Hematopoietic multipotent progenitor cell (in vitro differentiated cells): ENCODE results near the gene MICAL3. TPM values are rescaled to one million over a fixed set of nuclear protein-coding genes. Genes with fewer than 3 reads are reported as not detected.
"Not testable (repeated sequence)": the region's sequence is repeated elsewhere in the genome, so short reads cannot be mapped to it uniquely, and the experiment has no call there.

Source experiments
- DNase-seq, 3 donors: peaks; one replicate each; pipeline ENCODE4 v3.0.0-alpha.2; 2011 to 2015; ENCODE audit warnings: low read depth in 2 of 3, low spot score in 2 of 3
- total RNA-seq: library from RNA; depleted of rRNA; stranded (reverse); fragments of >200 nt; gene quantifications from one replicate; pipeline ENCODE4 v1.2.3, GENCODE V29; 2012

MICAL3 gene
- total RNA-seq, 1 donor, result 15.9 TPM

DNA sequence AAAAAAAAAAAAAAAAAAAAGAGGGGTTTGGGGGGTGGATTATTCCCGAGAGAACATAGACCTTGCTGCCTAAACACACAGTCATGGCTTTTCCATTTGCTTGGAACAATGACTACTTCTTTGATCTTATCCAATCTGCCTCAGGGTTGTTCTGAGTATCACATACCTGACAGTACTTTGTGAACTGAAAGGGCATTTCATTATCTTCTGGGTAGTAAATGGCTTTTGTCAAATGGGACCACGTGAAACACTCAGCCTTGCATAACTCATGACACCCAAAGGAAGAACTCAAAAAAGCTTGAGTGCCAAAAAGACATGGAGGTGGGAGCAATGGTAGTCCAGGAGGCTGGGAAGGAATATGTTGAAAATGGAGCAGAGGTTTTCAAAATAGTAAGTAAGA is 126.9 kb downstream of the MICAL3 start:
- DNase-seq, result no peak

GRCh38 chr22:17896586-17896985 is 127.8 kb downstream of the MICAL3 start:
- no peak for DNase-seq

- no peak for DNase-seq
These were observed 130.3 kb downstream of the MICAL3 start for GRCh38 chr22:17893900-17894535.

GRCh38 chr22:17892376-17892775 is 132.0 kb downstream of the MICAL3 start:
- no peak for DNase-seq

- peak in 1 of 3 donors; percentile 7 for DNase-seq
These were observed 132.7 kb downstream of the MICAL3 start for GRCh38 chr22:17891481-17892167.

- no peak for DNase-seq
These were observed 133.5 kb downstream of the MICAL3 start for GRCh38 chr22:17890892-17891291.

DNA sequence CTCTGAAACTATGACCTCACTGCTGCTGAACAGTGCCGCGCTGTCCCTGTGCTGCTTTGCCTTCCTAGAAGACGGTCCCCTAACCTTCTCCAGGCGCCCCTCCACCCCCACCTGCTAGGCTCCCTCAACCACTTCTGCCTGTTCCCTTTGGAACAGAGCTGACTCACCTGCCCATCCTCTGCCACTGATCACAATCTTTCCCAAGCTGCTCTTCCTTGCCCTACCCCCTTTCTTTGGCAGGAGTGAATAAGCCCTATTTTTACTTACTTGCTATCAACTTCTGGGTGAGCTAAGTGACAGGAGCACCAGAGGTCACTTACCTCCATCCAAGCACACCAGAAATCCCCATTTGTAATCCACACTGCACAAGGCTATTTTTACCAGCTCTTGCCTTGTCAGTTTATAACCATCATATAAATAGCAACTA is 134.1 kb downstream of the MICAL3 start:
- DNase-seq, result no peak

DNA sequence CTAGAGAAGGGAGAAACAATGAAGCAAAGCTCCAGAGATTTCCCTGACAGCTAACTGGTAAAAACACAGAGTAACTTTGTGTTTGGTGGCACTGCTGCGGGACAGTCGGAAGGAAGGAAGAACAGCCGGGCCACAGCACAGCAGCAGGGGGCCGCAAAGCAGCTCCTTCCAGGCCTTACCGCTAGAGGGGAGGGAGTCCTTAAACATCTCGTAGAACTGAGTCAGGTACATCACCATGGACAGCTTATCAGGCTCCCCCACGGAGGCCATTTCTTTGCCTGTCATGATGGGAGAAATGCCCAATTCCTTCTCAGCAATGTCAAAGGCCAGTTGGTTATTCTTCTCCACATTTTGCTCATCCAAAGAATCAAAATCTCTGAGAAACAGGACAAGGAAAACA is 135.5 kb downstream of the MICAL3 start:
- DNase-seq, result peak in 2 of 3 donors; percentile 18 to 22

- no peak for DNase-seq
These were observed 135.9 kb downstream of the MICAL3 start for GRCh38 chr22:17888439-17888838.

GRCh38 chr22:17884893-17885292 is 139.5 kb downstream of the MICAL3 start:
- DNase-seq, result no peak

- no peak for DNase-seq
These were observed 140.3 kb downstream of the MICAL3 start for GRCh38 chr22:17884084-17884483.

- DNase-seq, result no peak
These were observed 141.0 kb downstream of the MICAL3 start for GRCh38 chr22:17883356-17883755.

GRCh38 chr22:17882727-17883126 is 141.6 kb downstream of the MICAL3 start:
- no peak for DNase-seq

DNA sequence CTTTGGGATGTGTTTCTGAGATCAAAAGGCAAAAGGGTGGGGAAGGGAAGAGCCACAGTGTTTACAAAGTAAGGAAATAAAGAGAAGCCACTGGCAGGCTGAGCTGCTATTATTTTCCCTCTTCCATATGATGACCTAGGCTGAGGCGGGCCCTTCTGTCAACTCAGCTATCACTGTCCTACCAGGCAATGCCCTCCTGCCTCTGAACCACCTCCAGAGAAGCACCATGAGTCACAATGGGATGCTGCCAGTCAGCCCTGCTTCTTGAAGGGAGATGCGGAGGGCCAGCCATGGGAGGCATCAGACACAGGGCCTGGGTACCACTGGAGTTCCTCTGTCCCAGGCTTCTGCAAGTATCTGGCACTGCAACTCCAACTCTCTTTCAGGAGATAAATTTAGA is 142.2 kb downstream of the MICAL3 start:
- DNase-seq, result no peak

DNA sequence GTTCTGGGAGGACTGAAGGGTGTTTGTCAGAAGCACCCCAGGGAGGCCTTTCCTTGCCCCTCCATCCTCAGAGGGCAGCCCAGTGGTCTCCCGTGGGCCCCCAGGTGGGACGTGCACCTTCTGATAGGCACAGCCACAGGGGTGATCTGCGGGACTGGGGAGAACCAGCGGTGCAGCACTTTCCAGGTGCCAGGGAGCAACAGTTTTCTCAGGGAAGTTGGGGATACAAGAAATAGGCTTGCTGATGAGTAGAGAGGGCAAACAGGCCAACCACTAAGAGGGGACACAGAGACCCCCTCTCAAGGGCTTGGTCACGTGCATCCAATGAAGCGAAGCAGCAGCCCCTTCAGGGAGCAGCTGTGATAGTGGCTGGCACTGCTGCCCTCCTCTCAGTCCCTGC is 143.0 kb downstream of the MICAL3 start:
- DNase-seq, result no peak

DNA sequence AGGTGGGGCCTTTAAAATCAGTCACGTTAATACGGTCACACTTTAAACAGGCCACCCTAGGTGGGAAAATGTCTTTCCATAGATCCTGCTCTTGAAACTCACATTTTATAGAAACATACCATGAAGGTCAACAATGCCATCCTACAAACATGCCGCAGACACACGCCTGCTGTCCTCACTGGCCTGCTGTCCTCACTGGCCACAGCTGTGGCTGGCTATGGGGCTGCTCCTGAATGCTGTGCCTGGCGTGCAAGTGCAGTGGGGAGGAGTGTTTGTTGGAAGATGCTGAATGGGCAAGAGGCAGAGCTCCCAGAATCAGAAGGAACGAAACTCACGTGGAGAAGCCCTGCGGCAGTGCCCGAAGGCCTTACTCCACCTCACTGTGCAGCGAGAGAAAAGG is 143.9 kb downstream of the MICAL3 start:
- no peak for DNase-seq

DNA sequence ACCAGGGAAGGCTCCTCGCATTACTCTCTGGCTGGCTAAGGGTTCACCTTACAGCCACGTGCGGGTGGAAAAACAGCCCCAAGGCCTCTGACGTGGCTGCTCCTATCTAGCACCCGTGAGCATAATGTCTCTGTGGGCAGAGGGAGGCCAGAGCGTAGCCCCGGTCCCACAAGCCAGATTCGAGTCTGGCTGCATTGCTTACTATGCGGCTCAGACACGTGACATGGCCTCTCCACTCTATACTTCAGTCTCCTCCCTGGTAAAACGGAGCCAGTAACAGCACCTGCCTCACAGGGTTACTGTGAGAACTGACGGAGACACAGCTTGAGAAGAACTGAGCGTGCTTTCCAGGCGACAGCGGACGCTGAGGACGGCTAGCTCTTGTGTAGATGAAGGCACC is 144.3 kb downstream of the MICAL3 start:
- DNase-seq, result no peak

DNA sequence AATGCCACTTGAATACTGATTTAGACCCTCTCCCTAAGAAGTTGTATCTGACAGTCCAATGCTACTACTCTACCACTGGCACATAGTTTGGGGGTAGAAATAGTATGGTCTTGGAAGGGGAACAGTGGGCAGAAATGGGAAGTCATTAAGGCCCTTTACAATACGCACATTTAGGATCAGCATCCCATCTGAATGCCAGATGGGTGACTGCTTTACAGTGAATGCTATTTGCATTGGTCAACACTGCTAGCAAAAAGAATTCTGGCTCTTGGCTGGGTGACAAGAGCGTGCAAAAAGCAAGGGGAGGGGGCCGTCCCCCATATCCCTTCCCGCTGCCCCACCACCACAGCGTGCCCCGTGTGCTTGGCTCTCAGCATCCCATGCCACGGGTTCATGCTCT is 145.4 kb downstream of the MICAL3 start:
- no peak for DNase-seq

- no peak for DNase-seq
These were observed 146.1 kb downstream of the MICAL3 start for GRCh38 chr22:17878186-17878694.

- not testable (repeated sequence) for DNase-seq
These were observed 147.2 kb downstream of the MICAL3 start for GRCh38 chr22:17876878-17877855.

GRCh38 chr22:17876306-17876831 is 148.0 kb downstream of the MICAL3 start:
- DNase-seq, result peak in 1 of 3 donors; percentile 22
